Psoas muscle (tissue), 8 donors: Measurements from ENCODE around the gene EIF1B. TPM values are rescaled to one million over a fixed set of nuclear protein-coding genes. Genes with fewer than 3 reads are reported as not detected.

Source experiments
- ATAC-seq, 4 donors: fragments of 200-7000 bp; cut with Tn5 transposase; one replicate each; pipeline ENCODE4 v1.9.1; 2020; ENCODE audit warnings: moderate library complexity in 3 of 4, mild to moderate bottlenecking in 2 of 4
- DNase-seq, 2 donors: peaks; one replicate each; pipeline ENCODE4 v3.0.0-alpha.2; 2020
- H3K27ac ChIP-seq: fragments of 200-600 bp; one replicate; pipeline ENCODE4 v1.8.0; 2022
- H3K27me3 ChIP-seq, 3 donors: fragments of 200-600 bp in 1 of 3; one replicate each; pipeline versions ENCODE4 v1.6.1 to v1.8.0; 2013 to 2022; ENCODE audit warnings: low read length in 2 of 3, mild to moderate bottlenecking in 2 of 3, moderate library complexity in 1 of 3; ENCODE audit not compliant: insufficient read depth in 3 of 3
- H3K36me3 ChIP-seq, 2 donors: fragments of 200-600 bp in 1 of 2; one replicate each; pipeline versions ENCODE4 v1.6.1 to v1.8.0; 2013 to 2022; ENCODE audit warnings: low read depth in 1 of 2, mild to moderate bottlenecking in 1 of 2, moderate library complexity in 1 of 2; ENCODE audit not compliant: insufficient read depth in 1 of 2
- H3K4me1 ChIP-seq: fragments of 200-600 bp; one replicate; pipeline ENCODE4 v1.8.0; 2022
- H3K4me3 ChIP-seq: fragments of 200-600 bp; one replicate; pipeline ENCODE4 v1.8.0; 2022; ENCODE audit warnings: mild to moderate bottlenecking
- H3K9me3 ChIP-seq: fragments of 200-600 bp; one replicate; pipeline ENCODE4 v1.8.0; 2022
- CTCF ChIP-seq: fragments of 200-600 bp; IDR thresholded peaks from one replicate; pipeline ENCODE4 v1.8.0; 2022; ENCODE audit warnings: antibody characterized with exemption
- WGBS, 3 donors: extraction: QIAGEN DNeasy Blood & Tissue Kit; methylation state at CpG; one replicate each; pipeline versions ENCODE4 v1.1.6 to v1.1.7; 2013; 5-methylcytosine and 5-hydroxymethylcytosine counted together
- intact Hi-C, 2 donors: fragments of 100-400 bp; cut with DNase I; formaldehyde crosslinking; loops; one replicate each; pipeline versions ENCODE4 v1.11.0 to v1.14.2; 2022
- long read RNA-seq, 2 donors: library from polyadenylated mRNA; unstranded; transcript quantifications; one replicate each; pipeline ENCODE4 v2.0.0, GENCODE V29; 2021
- polyA plus RNA-seq, 3 donors: library from polyadenylated mRNA; stranded (reverse); fragments of 200-250 nt; gene quantifications; one replicate each; pipeline ENCODE4 v1.2.3, GENCODE V29; 2013
- total RNA-seq, 4 donors: library from RNA; stranded (reverse); fragmentation: NEBNext Ultra II Directional in 2 of 4; extraction: Animal tissue kit (Norgen Biotek cat#: 25700) in 2 of 4; gene quantifications; one replicate each; pipeline versions ENCODE4 v1.2.1 to v1.2.4, GENCODE V29; 2021 to 2023
- donor health status: healthy with polysubstance abuse.
- donor health status: DM: no; HTN: no; CAD: no; lungs with moderate emphysema.
- donor health status: Bipolar disorder and iron deficiency.
- donor health status: healthy.
- donor health status: DM: yes; HTN: yes; CAD: no.
- donor health status: DM: no; HTN: no; CAD: no.
- donor health status: DM: no; HTN: no; CAD: no.
- donor health status: DM: yes; HTN: yes; CAD: no.

EIF1B gene
- total RNA-seq (10 to 100 TPM; 60.1 to 75.8 (median 66.8) TPM), polyA plus RNA-seq (100 to 1,000 TPM in 2 of 3 donors, 10 to 100 TPM in 1; 86.1 to 205 (median 103) TPM)
- long read RNA-seq, donor 1, transcript EIF1B-201 (4 exons, 1,010 nt): major isoform, 51 of 53 reads
- long read RNA-seq, donor 1, partial matches to known transcripts: 2 of 53 reads
- long read RNA-seq, donor 1, other reads (novel, unspliced or antisense): 0 of 53 reads
- long read RNA-seq, donor 2, transcript EIF1B-201 (4 exons, 1,010 nt): major isoform, 56 of 59 reads
- long read RNA-seq, donor 2, partial matches to known transcripts: 0 of 59 reads
- long read RNA-seq, donor 2, other reads (novel, unspliced or antisense): 3 of 59 reads

- Histone ChIP-seq H3K4me1 (peaks cover 42% of the 10 kb centered on the region), H3K36me3 (peaks cover 3 to 35% of the 10 kb centered on the region in 2 donors), H3K4me3 (peak within 1 kb of the TSS; percentile 85), H3K9me3 (no peaks in the 10 kb centered on the region), H3K27ac (peak within 1 kb of the TSS; percentile 96), H3K27me3 (no peaks in the 10 kb centered on the region)
- intact Hi-C loops: loop anchor here in 1 of 2 donors (10.0 kb wide), 1 partner anchor 905 kb away; the partner anchor contains the start of gene RPSA
- peak; percentile 90 for TF ChIP-seq CTCF
- ATAC-seq: peak; percentile 96 to 98 (median 98)
- DNase-seq: peak; percentile 98 to 99
- WGBS, 3 donors: 0% methylated on average over 44 to 50 of the region's 50 CpGs
These were observed at the start of gene EIF1B for GRCh38 chr3:40309418-40309924. Gene EIF1B (plus strand): TSS chr3:40309707. CDS start chr3:40309942, 235 bp downstream.

GRCh38 chr3:40262331-40262730 lies 47.2 kb upstream of the EIF1B start:
- no peak for DNase-seq
- no peak overlapping the region for H3K27ac ChIP-seq
- no peaks in the 10 kb centered on the region for H3K4me1 ChIP-seq
- no peak overlapping the region for H3K4me3 ChIP-seq
- TF ChIP-seq CTCF: no peak
- ATAC-seq: no peak
- no peaks in the 10 kb centered on the region for H3K36me3 ChIP-seq
- no peaks in the 10 kb centered on the region for H3K9me3 ChIP-seq
- H3K27me3 ChIP-seq: no peaks in the 10 kb centered on the region
- intact Hi-C loops: no loop called here

- no peak overlapping the region for H3K4me3 ChIP-seq
- H3K4me1 ChIP-seq: no peaks in the 10 kb centered on the region
- WGBS, 3 donors: 84 to 90% (median 89%) methylated on average over 1 of the region's 1 CpG
- H3K9me3 ChIP-seq: no peaks in the 10 kb centered on the region
- no peak for TF ChIP-seq CTCF
- no peak for ATAC-seq
- no peak overlapping the region for H3K27ac ChIP-seq
- H3K27me3 ChIP-seq: no peaks in the 10 kb centered on the region
- intact Hi-C loops: no loop called here
- DNase-seq: no peak
- H3K36me3 ChIP-seq: no peaks in the 10 kb centered on the region
These were observed 45.1 kb upstream of the EIF1B start for GRCh38 chr3:40264451-40264850.

- ATAC-seq: no peak
- no peak overlapping the region for H3K4me3 ChIP-seq
- no peak for TF ChIP-seq CTCF
These were observed 44.3 kb upstream of the EIF1B start for GRCh38 chr3:40265181-40265580.

More at GRCh38 chr3:40265181-40265580, 44.3 kb upstream of the EIF1B start:
- no peaks in the 10 kb centered on the region for H3K36me3 ChIP-seq
- no peak for DNase-seq
- no peaks in the 10 kb centered on the region for H3K4me1 ChIP-seq
- H3K27ac ChIP-seq: no peak overlapping the region
- intact Hi-C loops: no loop called here
- no peaks in the 10 kb centered on the region for H3K27me3 ChIP-seq
- H3K9me3 ChIP-seq: no peaks in the 10 kb centered on the region
